Esophagus squamous epithelium (tissue), 5 donors: ENCODE results near the gene ZNF860. TPM values are rescaled to one million over a fixed set of nuclear protein-coding genes. Genes with fewer than 3 reads are reported as not detected.
A peak's percentile ranks its signal among the peaks of the same experiment; 100 is the strongest.

Experiments
- DNase-seq: peaks from one replicate; lab custom pipeline; 2025; lab: John Stamatoyannopoulos, UW
- H3K27ac ChIP-seq, 4 donors: fragments of 200-600 bp; sonication (generic); one replicate each; pipeline ENCODE4 v1.5.1; 2016 to 2019; ENCODE audit warnings: mild to moderate bottlenecking in 1 of 4
- H3K27me3 ChIP-seq, 4 donors: fragments of 200-600 bp; sonication (generic); 1 replicate in 3 of 4; 2 replicates in 1 of 4; pipeline versions ENCODE4 v1.5.1 to v1.6.0; 2017 to 2021; ENCODE audit warnings: antibody characterized with exemption in 1 of 4
- H3K36me3 ChIP-seq, 3 donors: fragments of 200-600 bp; sonication (generic); one replicate each; pipeline ENCODE4 v1.5.1; 2016 to 2019
- H3K4me1 ChIP-seq, 3 donors: fragments of 200-600 bp; sonication (generic); one replicate each; pipeline ENCODE4 v1.5.1; 2017 to 2019
- H3K4me3 ChIP-seq, 4 donors: fragments of 200-600 bp; sonication (generic); 1 replicate in 3 of 4; 2 replicates in 1 of 4; pipeline ENCODE4 v1.5.1; 2016 to 2019; ENCODE audit warnings: mild to moderate bottlenecking in 2 of 4, moderate library complexity in 1 of 4
- H3K9me3 ChIP-seq, 3 donors: fragments of 200-600 bp; sonication (generic); one replicate each; pipeline ENCODE4 v1.5.1; 2016 to 2019
- CTCF ChIP-seq, 6 experiments: fragments of 450-650 bp in 4 of 6; fragments of 200-600 bp in 2 of 6; sonication (generic) in 2 of 6; IDR thresholded peaks; one replicate each; pipeline ENCODE4 v1.5.1; 2016 to 2019; ENCODE audit warnings: antibody characterized with exemption in 6 of 6, mild to moderate bottlenecking in 4 of 6, moderate library complexity in 4 of 6
- POLR2A ChIP-seq, 4 donors: fragments of 450-650 bp; IDR thresholded peaks; one replicate each; pipeline ENCODE4 v1.6.1; 2017; ENCODE audit warnings: antibody characterized with exemption in 4 of 4, mild to moderate bottlenecking in 4 of 4, moderate library complexity in 3 of 4
- WGBS, 2 donors: methylation state at CpG; one replicate each; pipeline ENCODE4 v1.1.5; 2018; 5-methylcytosine and 5-hydroxymethylcytosine counted together
- intact Hi-C: fragments of 100-400 bp; cut with DNase I; formaldehyde crosslinking; loops from one replicate; pipeline ENCODE4 v1.15.0; 2022
- total RNA-seq, 4 donors: library from RNA; depleted of rRNA; stranded (reverse); fragments of >200 nt; gene quantifications; one replicate each; pipeline ENCODE4 v1.1.0, GENCODE V29; 2016
- donor health status: DM: yes; HTN: yes; CAD: no.

The ZNF860 gene
- total RNA-seq, 4 donors from 2014 or later, result 2.5 to 7.2 (median 4.6) TPM

GRCh38 chr3:31953091-31953490, 28.5 kb upstream of the ZNF860 start:
- intact Hi-C loops, result no loop called here
- no peak overlapping the region for H3K27ac ChIP-seq
- no peaks in the 10 kb centered on the region for H3K36me3 ChIP-seq
- 49 to 60% methylated on average over 2 to 7 of the region's 7 CpGs for WGBS, 2 donors
- H3K4me1 ChIP-seq, result peaks cover 0 to 21% (median 3%) of the 10 kb centered on the region in 3 donors
- H3K27me3 ChIP-seq, result no peaks in the 10 kb centered on the region
- H3K4me3 ChIP-seq, result no peak overlapping the region
- H3K9me3 ChIP-seq, result peaks cover 0 to 15% (median 9%) of the 10 kb centered on the region in 3 donors
- DNase-seq, result no peak
- no peak for TF ChIP-seq POLR2A (IDR thresholded peaks at IDR 0.05)
- no peak for TF ChIP-seq CTCF (IDR thresholded peaks at IDR 0.05)

- Histone ChIP-seq H3K27ac (no peak overlapping the region), H3K4me1 (peaks cover 0 to 21% (median 0%) of the 10 kb centered on the region in 3 donors), H3K9me3 (peaks cover 0 to 15% (median 9%) of the 10 kb centered on the region in 3 donors), H3K36me3 (no peaks in the 10 kb centered on the region), H3K27me3 (no peaks in the 10 kb centered on the region), H3K4me3 (no peak overlapping the region)
- 93 to 94% methylated on average over 2 of the region's 2 CpGs for WGBS, 2 donors
- intact Hi-C loops, result no loop called here
- DNase-seq, result no peak
- TF ChIP-seq POLR2A (IDR thresholded peaks at IDR 0.05) (no peak), CTCF (IDR thresholded peaks at IDR 0.05) (no peak)
Measured at GRCh38 chr3:31953636-31954035, 27.9 kb upstream of the ZNF860 start.

- no peaks in the 10 kb centered on the region for H3K36me3 ChIP-seq
- H3K9me3 ChIP-seq, result peaks cover 0 to 15% (median 9%) of the 10 kb centered on the region in 3 donors
- no peaks in the 10 kb centered on the region for H3K27me3 ChIP-seq
- no peak overlapping the region for H3K27ac ChIP-seq
- no peak for DNase-seq
- H3K4me3 ChIP-seq, result no peak overlapping the region
- H3K4me1 ChIP-seq, result peaks cover 3 to 35% (median 3%) of the 10 kb centered on the region in 3 donors
- intact Hi-C loops, result no loop called here
- TF ChIP-seq POLR2A (IDR thresholded peaks at IDR 0.05) (no peak), CTCF (IDR thresholded peaks at IDR 0.05) (no peak)
Measured at GRCh38 chr3:31955581-31955980, 26.0 kb upstream of the ZNF860 start.

- Histone ChIP-seq H3K27ac (no peak overlapping the region), H3K36me3 (no peaks in the 10 kb centered on the region), H3K4me3 (no peak overlapping the region), H3K9me3 (peaks cover 0 to 15% (median 9%) of the 10 kb centered on the region in 3 donors), H3K27me3 (no peaks in the 10 kb centered on the region), H3K4me1 (peaks cover 5 to 45% (median 11%) of the 10 kb centered on the region in 3 donors)
- no peak for DNase-seq
- 80 to 83% methylated on average over 3 of the region's 3 CpGs for WGBS, 2 donors
- no peak for TF ChIP-seq CTCF (IDR thresholded peaks at IDR 0.05)
- intact Hi-C loops, result no loop called here
Measured at GRCh38 chr3:31957106-31957505, 24.4 kb upstream of the ZNF860 start.

- intact Hi-C loops, result no loop called here
- H3K36me3 ChIP-seq, result no peaks in the 10 kb centered on the region
- H3K27me3 ChIP-seq, result no peaks in the 10 kb centered on the region
- peak overlapping the region in 3 of 4 donors; percentile 64 to 80 (median 79) for H3K27ac ChIP-seq
- no peak for DNase-seq
- no peak overlapping the region for H3K4me3 ChIP-seq
- peaks cover 0 to 15% (median 9%) of the 10 kb centered on the region in 3 donors for H3K9me3 ChIP-seq
- H3K4me1 ChIP-seq, result peaks cover 5 to 53% (median 11%) of the 10 kb centered on the region in 3 donors
- no peak for TF ChIP-seq POLR2A (IDR thresholded peaks at IDR 0.05)
- TF ChIP-seq CTCF (IDR thresholded peaks at IDR 0.05), result no peak
- WGBS, 2 donors, result 54 to 68% methylated on average over 3 of the region's 3 CpGs
Measured at GRCh38 chr3:31958701-31959152, 22.8 kb upstream of the ZNF860 start.
